ENCODE data around the gene IL15.
"Not testable (repeated sequence)": the region's sequence is repeated elsewhere in the genome, so short reads cannot be mapped to it uniquely, and the experiment has no call there.

IL15 gene

GRCh38 chr4:141636082-141636770 lies at the start of gene IL15:
IL15 (plus strand) TSS chr4:141636583; CDS start chr4:141719465, 82,882 bp downstream.
- DNase-seq = no peak

DNA sequence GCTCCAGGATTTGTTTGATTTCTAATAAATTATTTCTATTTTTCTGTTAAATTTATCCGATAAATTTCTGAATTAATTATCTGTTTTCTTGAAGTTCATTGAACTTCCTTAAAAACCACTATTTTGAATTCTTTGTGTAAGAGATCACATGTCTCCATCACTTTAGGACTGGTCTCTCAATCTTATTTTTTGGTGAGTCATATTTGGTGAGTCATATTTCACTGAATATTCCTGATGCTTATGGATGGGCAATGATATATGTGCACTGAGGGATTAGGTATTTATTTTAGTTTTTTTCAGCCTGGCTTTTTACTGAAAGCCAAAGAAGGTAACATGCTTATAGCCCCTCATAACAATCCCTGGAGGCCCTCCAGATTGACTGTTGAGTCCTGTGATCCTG lies 48.5 kb upstream of the IL15 start:
- no peak for DNase-seq

DNA sequence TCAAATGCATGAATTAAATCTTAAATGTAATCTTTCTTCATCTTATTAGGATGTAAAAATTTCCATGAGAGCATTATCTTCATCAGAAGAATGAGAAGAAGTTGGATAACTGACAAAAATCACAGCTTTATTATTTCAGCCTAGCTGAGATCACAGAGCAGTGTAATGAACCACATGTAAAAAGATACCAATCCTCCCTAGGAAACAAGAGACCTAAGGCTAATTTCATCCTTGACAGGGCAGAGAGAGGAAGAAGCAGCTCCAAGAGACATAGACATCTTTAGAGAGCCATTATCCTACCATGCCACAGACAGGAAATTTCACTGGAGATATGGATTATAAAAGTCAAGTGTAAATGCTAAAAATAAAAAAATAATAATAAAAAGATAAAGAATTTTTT lies 40.9 kb upstream of the IL15 start:
- DNase-seq = no peak

- DNase-seq = no peak
Observed at GRCh38 chr4:141599853-141600252, 36.5 kb upstream of the IL15 start.

DNA sequence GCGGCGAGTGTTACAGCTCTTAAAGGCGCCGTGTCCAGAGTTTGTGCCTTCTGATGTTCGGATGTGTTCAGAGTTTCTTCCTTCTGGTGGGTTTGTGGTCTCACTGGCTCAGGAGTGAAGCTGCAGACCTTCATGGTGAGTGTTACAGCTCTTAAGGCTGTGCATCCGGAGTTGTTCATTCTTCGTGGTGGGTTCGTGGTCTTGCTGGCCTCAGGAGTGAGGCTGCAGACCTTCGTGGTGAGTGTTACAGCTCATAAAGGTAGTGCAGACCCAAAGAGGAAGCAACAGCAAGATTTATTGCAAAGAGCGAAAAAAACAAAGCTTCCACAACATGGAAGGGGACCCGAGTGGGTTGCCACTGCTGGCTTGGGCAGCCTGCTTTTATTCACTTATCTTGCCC lies 31.7 kb upstream of the IL15 start:
- DNase-seq = not testable (repeated sequence)

DNA sequence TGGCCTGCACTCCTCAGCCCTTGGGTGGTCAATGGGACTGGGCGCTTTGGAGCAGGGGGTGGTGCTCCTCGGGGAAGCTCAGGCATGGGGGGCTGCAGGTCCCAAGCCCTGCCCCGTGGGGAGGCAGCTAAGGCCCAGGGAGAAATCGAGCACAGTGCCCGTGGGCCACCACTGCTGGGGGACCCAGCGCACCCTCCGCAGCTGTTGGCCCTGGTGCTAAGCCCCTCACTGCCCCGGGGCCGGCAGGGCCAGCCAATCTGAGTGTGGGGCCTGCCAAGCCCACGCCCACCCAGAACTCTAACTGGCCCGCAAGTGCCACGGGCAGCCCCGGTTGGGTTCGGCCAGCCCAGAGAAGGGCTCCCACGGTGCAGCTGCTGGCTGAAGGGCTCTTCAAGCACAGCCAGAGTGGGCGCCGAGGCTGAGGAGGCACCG lies 30.9 kb upstream of the IL15 start:
- no peak for DNase-seq

GRCh38 chr4:141609243-141609642 lies 27.1 kb upstream of the IL15 start:
- no peak for DNase-seq

GRCh38 chr4:141610365-141610764 lies 26.0 kb upstream of the IL15 start:
- DNase-seq = no peak

DNA sequence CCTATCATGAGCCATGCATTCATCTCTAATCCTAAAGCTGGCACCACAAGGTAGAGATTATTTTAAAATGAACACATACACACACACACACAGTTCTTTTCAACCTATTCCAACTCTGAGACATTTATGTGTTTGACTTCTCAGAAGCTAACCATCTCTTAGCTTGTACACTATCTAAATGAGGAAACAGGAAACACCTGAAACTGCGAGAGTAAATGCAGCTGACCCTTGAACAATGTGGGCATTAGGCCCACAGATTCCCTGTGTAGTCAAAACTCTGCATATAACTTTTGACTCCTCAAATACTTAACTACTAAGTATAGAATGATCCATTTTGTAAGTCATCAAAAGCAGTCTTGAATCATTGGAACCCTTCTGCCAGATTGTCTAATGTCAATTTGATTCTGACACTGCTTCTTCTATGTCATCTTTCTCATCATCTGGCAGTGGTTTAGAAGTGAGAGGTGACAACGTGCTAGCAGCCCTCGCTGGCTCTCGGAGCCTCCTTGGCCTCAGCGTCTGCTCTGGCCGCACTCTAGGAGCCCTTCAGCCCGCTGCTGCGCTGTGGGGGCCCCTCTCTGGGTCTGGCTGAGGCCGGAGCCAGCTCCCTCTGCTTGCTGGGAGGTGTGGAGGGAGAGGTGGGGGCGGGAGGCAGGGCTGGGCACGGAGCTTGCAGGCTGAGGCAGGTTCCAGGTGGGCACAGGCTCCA lies 21.4 kb upstream of the IL15 start:
- DNase-seq = no peak

GRCh38 chr4:141615587-141615918 lies 20.8 kb upstream of the IL15 start:
- DNase-seq = not testable (repeated sequence)

GRCh38 chr4:141620715-141621114 lies 15.7 kb upstream of the IL15 start:
- DNase-seq = no peak

DNA sequence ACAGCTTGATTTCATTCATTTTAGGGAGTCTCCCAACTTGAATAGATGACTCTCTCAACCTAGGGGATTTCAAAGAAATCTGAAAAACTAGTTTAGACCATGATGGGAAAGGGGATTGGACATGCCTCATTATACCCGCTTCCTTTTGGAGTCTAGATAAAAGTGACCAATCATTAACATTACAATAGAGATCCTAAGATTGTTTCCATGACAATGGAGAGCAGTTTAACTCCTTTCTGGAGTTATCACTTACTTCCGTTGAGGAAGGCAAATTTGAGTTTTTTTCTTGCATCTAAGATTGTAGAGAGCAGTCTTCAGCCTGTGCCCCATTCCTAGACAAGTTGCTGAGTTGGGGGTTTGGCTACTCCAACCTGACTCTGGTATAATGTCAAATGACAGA lies 11.4 kb upstream of the IL15 start:
- no peak for DNase-seq

DNA sequence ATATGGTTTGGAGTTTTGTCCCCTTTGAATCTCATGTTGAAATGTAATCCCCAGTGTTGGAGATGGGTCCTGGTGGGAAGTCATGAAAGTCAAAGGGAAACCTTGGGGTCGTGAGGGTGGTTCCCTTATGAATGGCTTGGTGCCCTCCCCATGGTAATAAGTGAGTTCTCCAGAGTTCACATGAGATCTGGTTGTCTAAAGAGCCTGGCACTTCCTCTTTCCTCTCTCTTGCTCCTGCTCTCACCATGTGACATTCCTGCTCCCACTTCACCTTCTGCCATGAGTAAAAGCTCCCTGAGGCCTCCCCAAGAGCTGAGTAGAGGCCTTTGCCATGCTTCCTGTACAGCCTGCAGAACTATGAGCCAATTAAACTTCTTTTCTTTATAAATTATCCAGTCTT lies 5.5 kb upstream of the IL15 start:
- DNase-seq = no peak

DNA sequence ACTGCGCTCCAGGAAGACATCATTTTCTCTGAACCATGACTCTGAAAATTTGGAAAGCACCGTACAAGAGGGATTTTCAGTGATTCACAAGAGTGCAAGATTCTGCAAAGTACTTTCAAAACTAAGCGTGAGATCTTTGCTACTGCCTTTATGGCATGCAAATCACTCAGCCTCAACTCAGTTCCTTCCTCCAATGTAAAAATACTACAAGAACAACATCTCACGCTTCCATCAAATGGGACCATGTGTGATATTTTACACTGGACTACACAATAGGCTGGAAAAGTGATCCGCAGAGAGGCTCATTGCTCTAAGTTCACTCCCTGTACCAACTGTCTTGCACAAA lies 674 bp upstream of the IL15 start:
- DNase-seq = no peak

DNA sequence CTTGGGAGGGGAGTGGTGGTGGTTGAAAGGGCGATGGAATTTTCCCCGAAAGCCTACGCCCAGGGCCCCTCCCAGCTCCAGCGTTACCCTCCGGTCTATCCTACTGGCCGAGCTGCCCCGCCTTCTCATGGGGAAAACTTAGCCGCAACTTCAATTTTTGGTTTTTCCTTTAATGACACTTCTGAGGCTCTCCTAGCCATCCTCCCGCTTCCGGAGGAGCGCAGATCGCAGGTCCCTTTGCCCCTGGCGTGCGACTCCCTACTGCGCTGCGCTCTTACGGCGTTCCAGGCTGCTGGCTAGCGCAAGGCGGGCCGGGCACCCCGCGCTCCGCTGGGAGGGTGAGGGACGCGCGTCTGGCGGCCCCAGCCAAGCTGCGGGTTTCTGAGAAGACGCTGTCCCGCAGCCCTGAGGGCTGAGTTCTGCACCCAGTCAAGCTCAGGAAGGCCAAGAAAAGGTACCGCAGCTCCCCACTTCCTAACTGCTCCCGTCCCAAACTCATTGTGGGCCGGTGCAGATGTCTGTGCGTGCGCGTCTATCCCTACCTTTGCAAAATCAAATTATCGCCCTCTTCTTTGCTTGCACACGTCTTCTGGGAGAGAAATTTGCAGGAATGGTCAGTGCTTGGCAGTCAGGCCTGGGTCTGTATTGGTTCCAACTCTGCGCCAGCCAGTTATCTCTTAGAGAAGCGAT lies 533 bp downstream of the IL15 start:
- DNase-seq = no peak

- no peak for DNase-seq
Observed at GRCh38 chr4:141637565-141637964, 1.2 kb downstream of the IL15 start.

DNA sequence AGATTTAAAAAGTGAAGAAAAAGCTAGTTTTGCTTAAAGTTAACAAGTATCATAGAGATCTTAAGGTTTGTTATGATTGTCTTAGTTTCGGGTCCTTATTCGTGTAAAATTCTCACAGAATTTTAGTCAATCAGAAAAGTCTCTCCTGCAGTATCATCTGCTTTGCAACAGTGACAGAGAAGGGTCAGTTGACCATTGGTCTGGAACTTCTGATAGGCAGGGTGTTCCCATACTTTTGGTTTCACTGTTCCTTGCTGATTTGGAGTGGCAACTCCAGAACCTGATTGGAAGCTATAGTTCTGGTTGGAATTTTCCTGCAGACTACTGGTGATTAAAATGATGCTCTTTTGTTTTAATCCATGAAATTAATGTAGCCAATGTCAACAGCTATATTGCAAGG lies 1.8 kb downstream of the IL15 start:
- no peak for DNase-seq

DNA sequence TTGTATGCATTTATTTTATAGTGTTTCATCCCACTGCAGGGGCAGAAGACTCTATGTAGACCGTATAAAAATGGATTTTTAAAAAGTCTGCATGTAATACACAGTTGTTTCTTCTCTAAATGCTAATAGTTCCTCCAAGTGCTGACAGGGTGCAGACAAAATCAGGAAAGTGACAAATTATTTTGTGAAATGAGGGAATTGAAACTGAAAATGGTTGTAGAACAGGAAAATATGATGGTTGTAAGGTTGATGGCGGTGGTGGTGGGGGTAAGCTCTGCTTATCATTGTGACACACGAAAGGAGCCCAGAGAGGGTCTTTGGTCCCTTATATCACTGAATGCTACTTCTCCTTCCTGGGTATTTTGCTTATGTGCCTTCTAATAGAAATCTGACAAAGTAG lies 4.3 kb downstream of the IL15 start:
- DNase-seq = no peak

GRCh38 chr4:141642063-141642462 lies 5.7 kb downstream of the IL15 start:
- no peak for DNase-seq

GRCh38 chr4:141642711-141643110 lies 6.3 kb downstream of the IL15 start:
- DNase-seq = no peak

- no peak for DNase-seq
Observed at GRCh38 chr4:141643557-141643956, 7.2 kb downstream of the IL15 start.

- DNase-seq = no peak
Observed at GRCh38 chr4:141645611-141646340, 9.4 kb downstream of the IL15 start.

DNA sequence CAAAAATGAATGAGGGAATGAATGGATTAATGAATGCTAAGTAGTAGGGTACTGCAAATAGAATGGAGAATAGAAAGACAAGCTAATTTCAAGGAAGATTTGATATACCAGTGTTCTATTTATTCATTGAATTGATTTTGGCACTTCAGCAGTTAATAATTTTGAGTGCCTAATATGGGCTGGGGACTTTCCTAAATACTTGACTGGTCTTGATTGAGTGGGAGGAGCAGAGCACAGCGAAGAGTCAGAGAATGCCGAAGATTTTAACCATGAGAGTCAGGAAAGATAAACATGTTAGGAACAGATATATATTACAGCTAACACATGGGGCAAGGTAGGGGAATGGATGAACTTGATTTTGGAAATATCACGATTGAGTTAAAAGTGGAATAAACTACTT lies 10.6 kb downstream of the IL15 start:
- DNase-seq = no peak

DNA sequence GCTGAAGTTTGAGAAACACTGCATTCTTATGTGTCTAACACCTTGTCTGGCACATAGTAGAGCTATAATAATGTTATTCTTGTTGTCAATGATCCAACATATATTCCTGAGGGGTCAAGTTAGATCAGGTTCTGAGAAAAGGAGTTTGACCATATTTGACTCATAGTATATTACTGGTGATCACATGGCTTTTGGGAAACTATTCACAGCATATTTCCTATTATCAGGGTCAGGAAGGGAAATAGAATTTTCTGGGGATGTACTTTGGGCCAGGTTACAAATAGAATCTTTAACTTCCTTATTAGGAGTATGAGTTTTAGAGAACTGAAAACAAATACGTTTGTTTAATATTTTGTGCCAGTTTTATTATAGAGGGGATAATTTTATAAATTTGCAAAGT lies 11.6 kb downstream of the IL15 start:
- DNase-seq = no peak
